Activated CD8-positive, alpha-beta T cell treated with anti-CD3 and anti-CD28 coated beads for 36 hours (primary cell): ENCODE data around the gene DCP1B. TPM values are rescaled to one million over a fixed set of nuclear protein-coding genes. Genes with fewer than 3 reads are reported as not detected.
A peak's percentile ranks its signal among the peaks of the same experiment; 100 is the strongest.
"Not testable (repeated sequence)": the region's sequence is repeated elsewhere in the genome, so short reads cannot be mapped to it uniquely, and the experiment has no call there.

Source experiments
- ATAC-seq: fragments of 200-7000 bp; cut with Tn5 transposase; one replicate; pipeline ENCODE4 v1.10.0; 2021; ENCODE audit warnings: mild to moderate bottlenecking, moderate library complexity
- CTCF ChIA-PET: fragments of 350-600 bp; sonication (Branson Sonifier 250); formaldehyde crosslinking; loops from one replicate; lab custom pipeline; 2021; ENCODE audit warnings: antibody characterized with exemption; lab: Charles Lee
- POLR2A ChIA-PET: fragments of 350-600 bp; sonication (Branson Sonifier 250); formaldehyde crosslinking; loops from one replicate; lab custom pipeline; 2021; ENCODE audit warnings: antibody characterized with exemption; lab: Charles Lee
- DNase-seq: peaks from one replicate; pipeline ENCODE4 v3.0.0-alpha.2; 2020
- H3K27ac Mint-ChIP-seq: one replicate; pipeline ENCODE4 v1.8.0; 2021; ENCODE audit warnings: mild to moderate bottlenecking, mixed read lengths
- H3K27me3 Mint-ChIP-seq: one replicate; pipeline ENCODE4 v1.8.0; 2021; ENCODE audit warnings: mixed read lengths
- H3K36me3 Mint-ChIP-seq: one replicate; pipeline ENCODE4 v1.8.0; 2021; ENCODE audit warnings: low read depth, mixed read lengths
- H3K4me1 Mint-ChIP-seq: one replicate; pipeline ENCODE4 v1.8.0; 2021; ENCODE audit warnings: low read depth, mixed read lengths
- H3K4me3 Mint-ChIP-seq: one replicate; pipeline ENCODE4 v1.8.0; 2021; ENCODE audit warnings: mild to moderate bottlenecking, moderate library complexity, mixed read lengths
- H3K9me3 Mint-ChIP-seq: one replicate; pipeline ENCODE4 v1.8.0; 2021; ENCODE audit warnings: mixed read lengths
- intact Hi-C: fragments of 100-400 bp; cut with micrococcal nuclease; formaldehyde crosslinking; loops from one replicate; pipeline ENCODE4 v1.10.0; 2022
- total RNA-seq, 2 experiments: library from RNA; stranded (reverse); gene quantifications; one replicate each; pipeline ENCODE4 v1.2.3, GENCODE V29; 2021
- TF ChIP-seq, protein P1 (sequence below): fragments of 200-600 bp; IDR thresholded peaks from one replicate; pipeline ENCODE4 v1.8.0; 2022; ENCODE audit warnings: antibody characterized with exemption, mild to moderate bottlenecking

The DCP1B gene
- total RNA-seq, 2 experiments from 2014 or later, result 14.2 to 15.7 TPM

- no peak overlapping the region for H3K4me3 Mint-ChIP-seq
- ChIA-PET POLR2A (no interaction called here), CTCF (interaction anchor here (0.9 to 2.2 kb wide), 5 partner anchors 9 to 314 kb away, joined by 3 to 20 read pairs (median 3); no protein-coding TSS in a partner anchor)
- ATAC-seq (no peak), DNase-seq (no peak)
- intact Hi-C loops, result no loop called here
- TF ChIP-seq, protein P1, sequence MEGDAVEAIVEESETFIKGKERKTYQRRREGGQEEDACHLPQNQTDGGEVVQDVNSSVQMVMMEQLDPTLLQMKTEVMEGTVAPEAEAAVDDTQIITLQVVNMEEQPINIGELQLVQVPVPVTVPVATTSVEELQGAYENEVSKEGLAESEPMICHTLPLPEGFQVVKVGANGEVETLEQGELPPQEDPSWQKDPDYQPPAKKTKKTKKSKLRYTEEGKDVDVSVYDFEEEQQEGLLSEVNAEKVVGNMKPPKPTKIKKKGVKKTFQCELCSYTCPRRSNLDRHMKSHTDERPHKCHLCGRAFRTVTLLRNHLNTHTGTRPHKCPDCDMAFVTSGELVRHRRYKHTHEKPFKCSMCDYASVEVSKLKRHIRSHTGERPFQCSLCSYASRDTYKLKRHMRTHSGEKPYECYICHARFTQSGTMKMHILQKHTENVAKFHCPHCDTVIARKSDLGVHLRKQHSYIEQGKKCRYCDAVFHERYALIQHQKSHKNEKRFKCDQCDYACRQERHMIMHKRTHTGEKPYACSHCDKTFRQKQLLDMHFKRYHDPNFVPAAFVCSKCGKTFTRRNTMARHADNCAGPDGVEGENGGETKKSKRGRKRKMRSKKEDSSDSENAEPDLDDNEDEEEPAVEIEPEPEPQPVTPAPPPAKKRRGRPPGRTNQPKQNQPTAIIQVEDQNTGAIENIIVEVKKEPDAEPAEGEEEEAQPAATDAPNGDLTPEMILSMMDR, result no peak
- no peak overlapping the region for H3K27ac Mint-ChIP-seq
- no peaks in the 10 kb centered on the region for H3K9me3 Mint-ChIP-seq
- peaks cover 2% of the 10 kb centered on the region for H3K4me1 Mint-ChIP-seq
- peaks cover 49% of the 10 kb centered on the region for H3K36me3 Mint-ChIP-seq
- H3K27me3 Mint-ChIP-seq, result no peaks in the 10 kb centered on the region
These were observed 55.4 kb downstream of the DCP1B start for GRCh38 chr12:1948883-1949282.

GRCh38 chr12:1947081-1947480 is 57.2 kb downstream of the DCP1B start:
- DNase-seq (no peak), ATAC-seq (no peak)
- intact Hi-C loops, result no loop called here
- TF ChIP-seq, protein P1, result no peak
- Mint-ChIP-seq H3K27me3 (no peaks in the 10 kb centered on the region), H3K4me3 (no peak overlapping the region), H3K9me3 (no peaks in the 10 kb centered on the region), H3K36me3 (peaks cover 46% of the 10 kb centered on the region), H3K4me1 (peaks cover 2% of the 10 kb centered on the region), H3K27ac (no peak overlapping the region)
- ChIA-PET CTCF (no interaction called here), POLR2A (no interaction called here)

DNA sequence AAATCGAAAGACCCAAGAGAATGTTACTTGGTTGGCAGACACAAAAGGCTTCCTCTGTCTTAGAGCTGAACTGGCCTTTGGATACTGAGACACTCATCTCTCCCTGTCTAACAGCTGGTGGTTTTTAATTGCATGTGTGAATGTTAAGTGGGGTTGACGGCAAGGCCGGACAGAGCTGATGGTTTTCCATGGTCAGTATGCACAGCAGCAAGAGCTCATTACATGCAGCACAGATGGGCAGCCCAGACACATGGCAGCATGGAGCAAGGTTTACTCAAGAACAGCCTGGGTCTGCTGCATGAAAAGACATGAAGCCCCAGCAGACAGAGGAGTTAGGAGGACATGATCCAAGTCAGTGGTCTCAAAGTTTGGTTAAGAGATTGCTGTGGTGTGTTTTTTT is 58.0 kb downstream of the DCP1B start:
- ATAC-seq (no peak), DNase-seq (no peak)
- TF ChIP-seq, protein P1, result no peak
- Mint-ChIP-seq H3K27me3 (no peaks in the 10 kb centered on the region), H3K4me3 (no peak overlapping the region), H3K9me3 (no peaks in the 10 kb centered on the region), H3K4me1 (peaks cover 2% of the 10 kb centered on the region), H3K36me3 (peaks cover 40% of the 10 kb centered on the region), H3K27ac (no peak overlapping the region)
- intact Hi-C loops, result no loop called here
- POLR2A ChIA-PET, result no interaction called here
- CTCF ChIA-PET, result interaction anchor here (1.0 to 1.1 kb wide), 2 partner anchors 151 to 291 kb away, joined by 3 read pairs; no protein-coding TSS in a partner anchor

GRCh38 chr12:1945502-1945901 is 58.8 kb downstream of the DCP1B start:
- intact Hi-C loops, H3K4me3 Mint-ChIP-seq, CTCF ChIA-PET, POLR2A ChIA-PET, DNase-seq, H3K27ac Mint-ChIP-seq, H3K27me3 Mint-ChIP-seq, ATAC-seq, H3K4me1 Mint-ChIP-seq, H3K9me3 Mint-ChIP-seq: not testable (repeated sequence)
- H3K36me3 Mint-ChIP-seq, result peaks cover 45% of the 10 kb centered on the region

DNA sequence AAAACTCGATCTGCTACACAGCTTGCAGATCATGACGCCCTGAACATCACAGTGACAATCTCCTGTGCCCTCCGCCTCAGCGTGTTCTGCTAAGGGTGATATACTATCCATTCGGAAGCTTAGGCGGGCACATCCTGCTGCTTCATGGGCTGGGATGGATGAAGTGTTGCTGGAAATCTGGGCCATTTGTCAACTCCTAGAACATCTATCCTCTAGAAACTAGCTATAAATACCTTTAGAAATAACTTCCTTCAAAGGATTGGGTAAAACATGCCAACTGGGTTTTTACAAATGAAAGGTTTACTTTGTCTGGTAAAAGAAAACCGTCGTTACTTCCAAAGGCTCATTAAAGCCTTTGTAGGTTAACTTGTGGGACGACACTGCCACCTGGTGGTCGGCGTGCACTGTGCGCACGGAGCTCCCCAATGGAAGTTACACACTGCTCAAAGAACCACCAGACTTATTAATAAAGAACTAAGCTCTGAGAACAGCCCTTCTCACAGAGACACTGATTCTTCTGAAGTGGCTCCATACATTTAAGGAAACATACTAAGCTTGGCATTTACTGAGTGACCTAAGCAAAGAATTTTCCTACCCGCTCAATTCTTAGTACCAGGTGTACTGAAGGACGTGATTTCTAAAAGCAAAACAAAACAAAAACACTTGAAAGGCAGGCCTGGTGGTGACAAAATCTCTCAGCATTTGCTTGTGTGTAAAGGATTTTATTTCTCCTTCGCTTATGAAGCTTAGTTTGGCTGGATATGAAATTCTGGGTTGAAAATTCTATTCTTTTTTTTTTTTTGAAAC is 64.3 kb downstream of the DCP1B start:
- Mint-ChIP-seq H3K4me1 (peaks cover 4% of the 10 kb centered on the region), H3K36me3 (peaks cover 22% of the 10 kb centered on the region), H3K4me3 (no peak overlapping the region), H3K27me3 (no peaks in the 10 kb centered on the region), H3K9me3 (no peaks in the 10 kb centered on the region), H3K27ac (no peak overlapping the region)
- POLR2A ChIA-PET, result interaction anchor here (0.7 to 1.9 kb wide), 7 partner anchors 24 to 327 kb away, joined by 3 to 17 read pairs (median 4); no protein-coding TSS in a partner anchor
- DNase-seq, result peak; percentile 92
- peak; percentile 96 for ATAC-seq
- CTCF ChIA-PET, result interaction anchor here (0.6 to 6.9 kb wide), 82 partner anchors 9 to 822 kb away, joined by 3 to 152 read pairs (median 6); partner anchors contain the start of genes CACNA2D4 and DCP1B
- TF ChIP-seq, protein P1, result peak; percentile 91
- intact Hi-C loops, result loop anchor here (1.0 to 5.0 kb wide), 3 partner anchors 144 to 308 kb away; no protein-coding TSS in a partner anchor
